ENCODE measurements around the gene DOCK6.

DNA sequence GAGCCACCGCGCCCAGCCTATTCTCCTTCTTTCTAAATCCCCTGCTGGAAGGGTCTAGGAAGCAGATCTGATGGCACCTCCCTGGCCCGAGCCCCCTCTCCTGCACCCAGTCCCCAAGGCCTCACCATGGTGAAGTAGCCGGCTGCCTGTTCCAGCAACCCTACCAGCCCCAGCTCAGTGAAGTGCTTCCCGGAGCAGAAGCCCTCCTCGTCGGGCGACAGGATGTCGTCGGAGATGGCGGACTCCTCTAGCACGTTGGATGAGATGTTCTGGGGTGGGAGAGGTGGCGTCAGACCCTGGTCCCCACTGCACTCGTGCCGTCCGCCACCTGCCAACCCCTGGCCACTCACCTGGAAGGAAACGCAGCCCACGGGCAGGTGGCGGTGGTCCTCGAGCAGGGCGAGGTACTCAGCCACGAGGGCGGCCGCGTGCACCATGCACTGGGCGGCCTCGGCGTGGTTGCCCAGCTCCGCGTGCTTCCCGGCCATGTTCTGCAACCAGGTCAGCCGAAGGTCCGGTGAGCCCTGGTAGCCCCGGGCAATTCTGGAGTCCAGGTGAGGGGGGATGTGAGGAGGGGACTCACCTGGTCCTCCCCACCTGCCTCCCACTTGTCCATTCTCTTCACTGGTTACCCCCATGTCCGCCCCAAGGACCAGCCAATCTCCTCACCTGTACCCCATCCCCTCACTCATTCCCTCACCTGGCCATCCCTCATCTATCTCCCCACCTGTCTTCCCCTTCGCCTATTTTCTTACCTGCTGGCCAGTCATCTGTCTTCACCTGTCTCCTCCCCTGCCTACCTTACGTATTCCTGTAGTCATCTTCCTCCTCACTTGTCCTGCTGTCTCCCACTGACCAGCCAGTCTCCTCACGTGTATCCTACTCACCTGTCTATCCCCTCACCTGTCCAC lies 53.5 kb downstream of the DOCK6 start:
- TF ChIP-seq, protein P1, sequence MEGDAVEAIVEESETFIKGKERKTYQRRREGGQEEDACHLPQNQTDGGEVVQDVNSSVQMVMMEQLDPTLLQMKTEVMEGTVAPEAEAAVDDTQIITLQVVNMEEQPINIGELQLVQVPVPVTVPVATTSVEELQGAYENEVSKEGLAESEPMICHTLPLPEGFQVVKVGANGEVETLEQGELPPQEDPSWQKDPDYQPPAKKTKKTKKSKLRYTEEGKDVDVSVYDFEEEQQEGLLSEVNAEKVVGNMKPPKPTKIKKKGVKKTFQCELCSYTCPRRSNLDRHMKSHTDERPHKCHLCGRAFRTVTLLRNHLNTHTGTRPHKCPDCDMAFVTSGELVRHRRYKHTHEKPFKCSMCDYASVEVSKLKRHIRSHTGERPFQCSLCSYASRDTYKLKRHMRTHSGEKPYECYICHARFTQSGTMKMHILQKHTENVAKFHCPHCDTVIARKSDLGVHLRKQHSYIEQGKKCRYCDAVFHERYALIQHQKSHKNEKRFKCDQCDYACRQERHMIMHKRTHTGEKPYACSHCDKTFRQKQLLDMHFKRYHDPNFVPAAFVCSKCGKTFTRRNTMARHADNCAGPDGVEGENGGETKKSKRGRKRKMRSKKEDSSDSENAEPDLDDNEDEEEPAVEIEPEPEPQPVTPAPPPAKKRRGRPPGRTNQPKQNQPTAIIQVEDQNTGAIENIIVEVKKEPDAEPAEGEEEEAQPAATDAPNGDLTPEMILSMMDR (IDR thresholded peaks at IDR 0.05) = no peak
- TF ChIP-seq ZFX (IDR thresholded peaks at IDR 0.05; ENCODE audit: borderline replicate concordance) = no peak

Data from 22Rv1 (cell line).